Measurements from ENCODE around the gene FREY1.

Gene FREY1

DNA sequence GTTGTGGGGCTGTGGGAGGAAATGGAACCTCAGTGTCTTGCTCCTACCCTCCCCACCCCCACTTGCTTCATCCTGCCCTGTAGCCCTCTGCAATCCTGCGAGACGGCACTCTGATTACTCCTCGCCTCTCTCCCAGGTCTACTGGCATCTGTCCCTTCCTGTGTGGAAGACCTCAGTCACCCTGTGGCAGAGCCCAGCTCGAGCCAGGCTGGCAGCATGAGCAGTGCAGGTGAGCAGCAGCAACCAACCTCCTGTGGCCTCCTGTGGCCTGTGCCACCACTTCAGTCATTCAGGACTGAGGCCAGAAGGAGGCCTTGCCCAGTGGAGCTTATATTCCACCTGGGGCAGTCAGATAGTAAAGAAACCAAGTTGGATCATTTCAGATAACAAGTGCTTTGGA lies 36.4 kb downstream of the FREY1 start:
- no peak for DNase-seq (ENCODE audit: low read depth in 2 of 2)

DNA sequence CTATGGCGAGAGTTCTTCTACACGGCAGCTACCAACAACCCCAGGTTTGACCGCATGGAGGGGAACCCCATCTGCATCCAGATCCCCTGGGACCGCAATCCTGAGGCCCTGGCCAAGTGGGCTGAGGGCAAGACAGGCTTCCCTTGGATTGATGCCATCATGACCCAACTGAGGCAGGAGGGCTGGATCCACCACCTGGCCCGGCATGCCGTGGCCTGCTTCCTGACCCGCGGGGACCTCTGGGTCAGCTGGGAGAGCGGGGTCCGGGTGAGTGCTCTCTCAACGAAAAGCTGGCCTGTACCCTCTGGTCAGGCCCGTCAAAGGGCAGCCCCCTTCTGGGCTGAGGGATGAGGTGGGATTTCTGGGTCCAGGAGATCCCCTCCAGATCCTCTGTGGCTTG lies 37.5 kb downstream of the FREY1 start:
- no peak for DNase-seq (ENCODE audit: low read depth in 2 of 2)

DNA sequence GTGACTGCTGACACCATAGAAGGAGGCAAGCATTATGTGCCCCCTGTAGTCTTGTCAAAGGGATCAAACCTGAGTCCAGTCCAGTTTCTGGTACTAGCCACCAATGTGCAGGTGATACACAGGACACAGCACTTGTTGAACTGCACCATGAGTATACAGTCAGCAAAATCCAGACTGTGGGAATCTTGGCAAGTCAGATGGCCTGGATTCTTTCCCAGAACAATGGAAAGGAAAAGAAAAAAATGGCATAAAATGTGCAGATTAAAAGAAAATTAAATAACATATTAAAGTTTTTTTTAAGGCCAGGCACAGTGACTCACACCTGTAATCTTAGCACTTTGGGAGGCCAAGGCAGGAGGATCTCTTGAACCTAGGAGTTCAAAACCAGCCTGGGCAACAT lies 43.0 kb downstream of the FREY1 start:
- no peak for DNase-seq (ENCODE audit: low read depth in 2 of 2)

DNA sequence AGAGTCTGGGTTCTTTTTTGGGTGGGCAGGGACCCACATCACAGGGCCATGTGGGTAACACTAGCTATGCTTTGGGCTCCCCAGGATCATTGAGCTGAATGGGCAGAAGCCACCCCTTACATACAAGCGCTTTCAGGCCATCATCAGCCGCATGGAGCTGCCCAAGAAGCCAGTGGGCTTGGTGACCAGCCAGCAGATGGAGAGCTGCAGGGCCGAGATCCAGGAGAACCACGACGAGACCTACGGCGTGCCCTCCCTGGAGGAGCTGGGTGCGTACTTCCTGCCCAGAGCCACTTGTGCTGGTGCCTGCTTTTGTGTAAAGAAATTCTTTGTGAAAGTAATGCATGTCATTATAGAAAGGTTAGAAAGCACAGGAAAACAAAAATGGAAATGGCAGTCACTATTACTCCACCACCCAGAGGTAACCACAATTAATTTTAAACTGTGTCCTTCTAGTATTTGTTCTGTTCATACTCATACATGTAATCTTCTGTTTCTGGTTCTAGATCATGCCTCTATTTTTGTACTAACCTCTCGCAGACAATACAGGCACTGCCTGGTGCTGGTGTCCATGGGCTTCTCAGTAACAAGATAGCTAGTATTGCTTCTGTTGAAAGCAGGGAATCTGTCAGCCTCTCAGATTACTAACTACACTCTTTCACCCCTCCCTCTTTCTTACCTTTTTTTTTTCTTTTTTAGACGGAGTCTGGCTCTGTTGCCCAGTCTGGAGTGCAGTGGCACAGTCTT lies 46.1 kb downstream of the FREY1 start:
- no peak for DNase-seq (ENCODE audit: low read depth in 2 of 2)

DNA sequence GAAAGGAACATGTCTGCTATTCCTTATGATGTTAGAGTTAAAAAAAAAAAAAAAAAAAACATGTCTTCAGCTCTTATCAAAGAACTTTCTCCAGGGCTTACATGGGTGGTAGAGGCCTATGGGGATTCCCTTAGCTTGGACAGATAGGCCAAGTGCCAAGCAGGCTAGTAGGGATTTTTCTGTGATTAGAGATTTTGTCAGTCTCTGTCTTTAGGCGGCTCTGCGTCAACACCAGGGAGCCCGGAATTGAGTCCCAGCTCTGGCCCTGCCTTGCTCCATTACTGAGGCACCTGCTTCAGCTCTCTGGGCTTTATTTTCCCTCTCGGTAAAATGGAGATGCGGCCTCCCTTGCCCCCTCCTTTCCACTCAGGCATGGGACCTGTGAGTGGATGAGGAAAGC lies 46.7 kb downstream of the FREY1 start:
- DNase-seq (ENCODE audit: low read depth in 2 of 2): no peak

DNA sequence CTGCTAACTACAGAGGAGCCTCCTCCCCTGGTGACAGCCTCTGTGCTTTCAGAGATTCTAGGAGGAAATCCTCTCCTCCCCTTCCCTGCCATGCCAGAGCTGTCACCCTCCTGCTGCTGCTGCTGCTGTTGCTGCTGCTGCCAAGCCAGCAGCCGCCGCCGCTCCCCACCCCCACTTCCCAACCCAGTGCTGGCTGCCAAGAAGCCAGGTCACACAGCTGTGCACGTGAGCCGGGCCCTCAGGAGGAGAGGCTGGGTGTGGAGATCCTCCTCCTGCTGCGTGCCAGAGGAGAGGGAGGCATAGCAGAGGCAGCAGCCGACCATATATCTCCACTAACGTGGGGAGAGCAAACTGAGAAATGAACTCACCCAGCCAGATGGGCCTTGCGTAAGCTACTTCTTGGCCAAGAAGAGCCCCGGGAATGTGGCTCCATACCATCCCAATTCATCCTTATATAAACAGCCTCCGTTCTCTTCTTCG lies 47.4 kb downstream of the FREY1 start:
- no peak for DNase-seq (ENCODE audit: low read depth in 2 of 2)

DNA sequence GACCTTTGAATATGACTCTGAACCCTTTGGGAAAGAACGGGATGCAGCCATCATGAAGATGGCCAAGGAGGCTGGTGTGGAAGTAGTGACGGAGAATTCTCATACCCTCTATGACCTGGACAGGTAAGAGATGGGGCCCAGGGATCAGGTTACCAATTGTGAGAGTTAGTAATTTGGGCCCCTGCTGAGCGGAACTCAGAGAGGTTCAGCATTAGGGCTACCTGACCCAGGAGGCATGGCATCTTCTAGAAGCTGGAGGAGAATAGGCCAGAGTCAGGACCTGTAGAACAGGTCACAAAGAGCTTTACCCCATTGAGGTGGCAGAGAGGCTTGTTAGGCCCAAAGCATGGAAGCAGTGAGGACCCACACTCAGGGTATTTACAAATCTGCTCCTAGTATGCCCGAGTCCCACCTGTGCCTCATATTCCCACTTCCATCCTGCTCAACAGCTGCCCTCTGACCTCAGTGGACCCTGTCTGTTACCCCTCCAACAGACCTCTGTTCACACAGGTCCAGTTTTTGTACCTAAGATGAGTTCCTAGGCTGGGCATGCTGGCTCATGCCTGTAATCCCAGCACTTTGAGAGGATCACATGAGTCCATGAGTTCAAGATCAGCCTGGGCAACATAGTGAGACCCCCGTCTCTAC lies 48.2 kb downstream of the FREY1 start:
- DNase-seq (ENCODE audit: low read depth in 2 of 2): no peak

DNA sequence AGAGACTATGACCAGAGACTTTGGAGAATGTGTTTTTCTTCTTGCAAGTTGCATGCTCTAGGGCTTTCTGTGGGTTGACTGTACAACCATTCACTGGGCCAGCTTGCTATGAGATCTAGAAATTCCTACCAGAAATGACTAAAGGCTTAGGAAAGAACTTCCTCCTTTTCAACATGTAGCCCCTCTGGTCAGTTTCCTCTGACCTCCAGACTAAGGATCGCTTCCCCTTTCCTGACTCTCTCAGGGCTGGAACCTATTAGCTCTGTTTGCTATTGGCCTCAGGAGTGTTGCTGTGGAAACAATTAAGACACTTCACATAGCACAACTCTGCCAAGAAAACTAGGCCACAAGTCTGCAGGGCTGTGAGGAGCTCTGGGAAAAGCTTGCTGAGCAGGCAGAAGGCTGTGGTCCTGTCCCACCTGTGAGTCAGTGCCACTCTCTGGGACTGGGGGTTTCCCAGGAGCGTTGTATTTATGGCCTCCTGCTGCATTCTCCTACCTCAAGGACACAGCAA lies 49.1 kb downstream of the FREY1 start:
- DNase-seq (ENCODE audit: low read depth in 2 of 2): no peak

All from stimulated activated CD8-positive, alpha-beta memory T cell treated with anti-CD3 and anti-CD28 coated beads, Interleukin-2, amount 100 ng/mL, for 48 hours (primary cell).